AG10803 (cell line): ENCODE data around the gene OR1S1.
"Not testable (repeated sequence)": the region's sequence is repeated elsewhere in the genome, so short reads cannot be mapped to it uniquely, and the experiment has no call there.

Experiments used
- DNase-seq: peaks from one replicate; pipeline ENCODE4 v3.0.0; 2010; ENCODE audit warnings: low read depth
- H3K4me3 ChIP-seq: 2 replicates; pipeline ENCODE4 v1.5.1; 2011; ENCODE audit warnings: mild to moderate bottlenecking, low read length, control low read depth
- TF ChIP-seq, protein P1 (sequence below): conservative IDR thresholded peaks from 2 replicates; pipeline ENCODE4 v1.5.1; 2011; ENCODE audit warnings: mild to moderate bottlenecking, low read length, control low read depth, inconsistent platforms

Gene OR1S1

GRCh38 chr11:58212420-58212819 lies at the start of gene OR1S1:
Gene OR1S1, plus strand, starts transcription at chr11:58212720.
- not testable (repeated sequence) for DNase-seq, H3K4me3 ChIP-seq

DNA sequence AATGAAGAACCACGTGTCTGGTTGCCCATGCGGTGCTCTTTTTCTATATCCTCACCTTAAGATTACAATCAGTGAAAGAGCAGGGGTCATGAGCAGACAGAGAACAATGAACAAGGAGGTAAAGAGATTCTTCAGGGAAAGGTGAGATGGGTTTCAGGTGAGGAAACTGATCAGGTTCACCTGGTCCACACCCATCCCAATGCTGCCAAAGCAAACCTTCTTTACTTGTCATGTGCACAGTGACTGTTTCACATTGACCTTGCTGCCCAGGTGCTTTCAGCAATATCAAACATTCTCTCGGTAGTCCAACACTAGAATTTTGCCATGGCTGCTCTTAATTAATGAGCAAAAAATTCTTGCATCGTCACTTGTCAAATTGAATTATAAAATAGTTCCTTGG lies 48.1 kb upstream of the OR1S1 start:
- no peak for DNase-seq
- H3K4me3 ChIP-seq = no peak overlapping the region
- TF ChIP-seq, protein P1, sequence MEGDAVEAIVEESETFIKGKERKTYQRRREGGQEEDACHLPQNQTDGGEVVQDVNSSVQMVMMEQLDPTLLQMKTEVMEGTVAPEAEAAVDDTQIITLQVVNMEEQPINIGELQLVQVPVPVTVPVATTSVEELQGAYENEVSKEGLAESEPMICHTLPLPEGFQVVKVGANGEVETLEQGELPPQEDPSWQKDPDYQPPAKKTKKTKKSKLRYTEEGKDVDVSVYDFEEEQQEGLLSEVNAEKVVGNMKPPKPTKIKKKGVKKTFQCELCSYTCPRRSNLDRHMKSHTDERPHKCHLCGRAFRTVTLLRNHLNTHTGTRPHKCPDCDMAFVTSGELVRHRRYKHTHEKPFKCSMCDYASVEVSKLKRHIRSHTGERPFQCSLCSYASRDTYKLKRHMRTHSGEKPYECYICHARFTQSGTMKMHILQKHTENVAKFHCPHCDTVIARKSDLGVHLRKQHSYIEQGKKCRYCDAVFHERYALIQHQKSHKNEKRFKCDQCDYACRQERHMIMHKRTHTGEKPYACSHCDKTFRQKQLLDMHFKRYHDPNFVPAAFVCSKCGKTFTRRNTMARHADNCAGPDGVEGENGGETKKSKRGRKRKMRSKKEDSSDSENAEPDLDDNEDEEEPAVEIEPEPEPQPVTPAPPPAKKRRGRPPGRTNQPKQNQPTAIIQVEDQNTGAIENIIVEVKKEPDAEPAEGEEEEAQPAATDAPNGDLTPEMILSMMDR = no peak

- DNase-seq = no peak
- TF ChIP-seq, protein P1 = no peak
- H3K4me3 ChIP-seq = no peak overlapping the region
Measured at GRCh38 chr11:58164990-58165389, 47.5 kb upstream of the OR1S1 start.

DNA sequence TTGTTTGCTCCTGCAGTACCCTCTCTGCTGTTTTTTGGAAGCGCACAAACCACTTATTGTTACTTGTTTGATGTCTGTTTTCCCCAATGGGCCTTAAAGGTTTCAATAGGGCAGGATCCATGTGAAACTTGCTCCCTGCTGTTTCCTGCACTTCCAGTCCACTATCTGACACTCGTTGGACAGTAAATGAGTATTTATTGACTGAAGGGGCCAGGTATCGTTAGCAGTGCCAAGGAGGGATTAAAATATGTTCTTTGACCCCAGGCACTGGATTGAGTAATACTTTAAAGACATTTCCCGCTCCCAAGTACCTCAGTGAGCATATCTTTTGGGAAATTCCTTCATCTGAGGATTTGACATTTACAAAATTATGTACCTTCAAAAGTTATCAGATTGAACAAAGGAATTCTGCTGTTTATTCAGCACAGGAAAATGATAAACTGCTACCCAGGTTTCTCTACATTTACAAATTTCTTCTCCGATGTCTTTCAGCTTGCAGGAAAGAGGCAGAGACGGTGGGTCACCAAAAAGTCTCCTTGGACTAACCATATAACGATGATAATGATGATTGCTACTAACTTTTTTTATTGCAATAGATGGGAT lies 46.9 kb upstream of the OR1S1 start:
- DNase-seq = no peak
- TF ChIP-seq, protein P1 = no peak
- H3K4me3 ChIP-seq = no peak overlapping the region

DNA sequence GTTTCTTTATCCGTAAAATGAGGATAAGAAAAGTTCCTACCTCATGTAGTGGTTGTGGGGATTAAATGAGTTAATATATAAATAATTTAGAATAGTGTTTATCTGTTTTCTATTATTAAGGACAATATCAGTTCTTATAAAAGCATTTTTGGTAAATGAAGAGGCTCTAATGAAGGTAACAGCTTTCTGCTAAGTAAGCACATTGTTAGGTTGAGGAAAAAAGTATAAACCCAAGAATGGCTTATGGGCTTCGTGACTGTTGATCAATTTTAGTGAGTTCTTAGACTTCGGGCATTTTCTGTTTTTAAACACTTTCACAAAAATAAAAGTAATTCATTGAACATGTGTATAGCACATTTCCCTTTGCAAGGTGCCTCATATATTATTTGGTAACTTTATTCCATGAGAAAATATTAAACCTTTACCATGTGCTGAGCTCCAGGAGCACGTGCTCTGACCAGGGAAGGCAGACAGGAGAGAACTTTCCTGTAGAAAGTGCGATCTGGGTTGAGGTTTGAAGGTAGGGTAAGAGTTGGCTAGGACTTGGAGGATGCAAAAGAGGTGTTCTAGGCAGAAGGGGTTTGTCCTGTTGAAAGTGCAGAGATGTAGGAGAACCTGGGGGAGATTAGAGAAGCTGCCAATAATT lies 35.0 kb upstream of the OR1S1 start:
- H3K4me3 ChIP-seq = no peak overlapping the region
- TF ChIP-seq, protein P1 = no peak
- DNase-seq = no peak

GRCh38 chr11:58178444-58178843 lies 34.1 kb upstream of the OR1S1 start:
- no peak for DNase-seq
- TF ChIP-seq, protein P1 = no peak
- no peak overlapping the region for H3K4me3 ChIP-seq

GRCh38 chr11:58179648-58180047 lies 32.9 kb upstream of the OR1S1 start:
- TF ChIP-seq, protein P1 = no peak
- H3K4me3 ChIP-seq = no peak overlapping the region

More at GRCh38 chr11:58179648-58180047, 32.9 kb upstream of the OR1S1 start:
- no peak for DNase-seq
